KOPT-K1 (cell line): ENCODE measurements around the gene RAB28.
A peak's percentile ranks its signal among the peaks of the same experiment; 100 is the strongest.

Experiments
- H3K27ac ChIP-seq: fragments of 200-600 bp; sonication (generic); 2 replicates; pipeline ENCODE4 v1.5.1; 2016; ENCODE audit warnings: antibody characterized with exemption, mild to moderate bottlenecking, low read depth, low read length; ENCODE audit not compliant: poor library complexity, severe bottlenecking
- H3K36me3 ChIP-seq: fragments of 200-600 bp; sonication (generic); 2 replicates; pipeline ENCODE4 v1.5.1; 2017; ENCODE audit warnings: antibody characterized with exemption, mild to moderate bottlenecking, low read length, moderate library complexity; ENCODE audit not compliant: insufficient read depth
- H3K9me3 ChIP-seq: fragments of 200-600 bp; sonication (generic); 2 replicates; pipeline ENCODE4 v1.5.1; 2017; ENCODE audit warnings: antibody characterized with exemption, low read length, mild to moderate bottlenecking; ENCODE audit not compliant: insufficient read depth, poor library complexity, severe bottlenecking

The RAB28 gene

DNA sequence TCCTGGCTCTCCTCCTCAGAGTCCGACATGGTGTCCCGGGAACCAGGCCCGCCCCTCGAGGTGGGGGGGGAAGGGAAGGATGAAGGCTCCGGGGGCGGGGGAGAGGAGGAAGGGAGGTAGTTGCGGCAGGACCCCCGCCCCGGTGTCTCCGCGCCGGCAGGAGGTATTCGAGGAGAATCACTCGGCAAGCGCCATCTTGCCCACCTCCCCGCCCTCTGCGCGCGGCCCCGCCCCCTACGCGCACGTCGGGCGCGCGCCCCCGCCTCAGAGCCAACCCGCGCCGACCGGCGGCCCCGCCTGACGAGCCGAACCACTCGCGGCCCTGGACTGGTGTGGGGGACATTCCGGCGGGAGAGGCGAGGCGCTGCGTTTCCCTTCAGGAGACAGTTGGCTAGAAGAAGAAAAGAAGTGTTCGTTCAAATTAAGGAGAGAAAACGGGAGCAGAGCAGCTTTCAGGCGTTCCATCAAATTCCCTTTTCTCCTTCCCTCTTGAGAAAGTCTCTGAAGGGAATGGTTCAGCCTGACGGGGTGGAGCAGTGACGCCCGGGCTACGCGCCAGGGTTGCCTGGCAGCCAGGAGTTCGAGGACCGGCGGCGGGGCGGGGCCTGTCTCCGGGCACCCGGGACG lies at the start of gene RAB28:
TSS of gene RAB28 (minus strand) at position 219 of the 627 bp plus-strand sequence.
- Histone ChIP-seq H3K9me3 (no peaks in the 10 kb centered on the region), H3K36me3 (peaks cover under 1% of the 10 kb centered on the region; the same call in 1 of the 2 replicates), H3K27ac (peak within 1 kb of the TSS; percentile 97)

DNA sequence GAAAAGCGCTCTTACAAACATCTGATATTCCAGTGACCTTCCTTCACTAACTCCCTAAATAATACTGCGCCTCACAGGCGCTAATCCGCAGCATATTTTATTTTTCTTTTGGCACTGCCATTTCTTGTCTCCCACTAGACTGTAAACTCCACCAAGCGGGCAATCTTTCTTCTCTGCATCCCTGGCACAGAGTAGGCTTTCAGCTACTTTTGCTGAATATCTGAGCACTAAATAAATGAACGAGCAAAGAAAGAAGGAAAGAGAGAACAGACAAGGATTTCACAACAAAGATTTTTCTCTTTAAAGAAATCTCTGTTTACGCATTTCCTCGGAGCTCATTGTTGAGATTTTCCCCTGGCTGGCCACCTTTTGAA lies 47.5 kb upstream of the RAB28 start:
- Histone ChIP-seq H3K9me3 (peaks cover 63% of the 10 kb centered on the region), H3K36me3 (no peaks in the 10 kb centered on the region), H3K27ac (no peak overlapping the region)

DNA sequence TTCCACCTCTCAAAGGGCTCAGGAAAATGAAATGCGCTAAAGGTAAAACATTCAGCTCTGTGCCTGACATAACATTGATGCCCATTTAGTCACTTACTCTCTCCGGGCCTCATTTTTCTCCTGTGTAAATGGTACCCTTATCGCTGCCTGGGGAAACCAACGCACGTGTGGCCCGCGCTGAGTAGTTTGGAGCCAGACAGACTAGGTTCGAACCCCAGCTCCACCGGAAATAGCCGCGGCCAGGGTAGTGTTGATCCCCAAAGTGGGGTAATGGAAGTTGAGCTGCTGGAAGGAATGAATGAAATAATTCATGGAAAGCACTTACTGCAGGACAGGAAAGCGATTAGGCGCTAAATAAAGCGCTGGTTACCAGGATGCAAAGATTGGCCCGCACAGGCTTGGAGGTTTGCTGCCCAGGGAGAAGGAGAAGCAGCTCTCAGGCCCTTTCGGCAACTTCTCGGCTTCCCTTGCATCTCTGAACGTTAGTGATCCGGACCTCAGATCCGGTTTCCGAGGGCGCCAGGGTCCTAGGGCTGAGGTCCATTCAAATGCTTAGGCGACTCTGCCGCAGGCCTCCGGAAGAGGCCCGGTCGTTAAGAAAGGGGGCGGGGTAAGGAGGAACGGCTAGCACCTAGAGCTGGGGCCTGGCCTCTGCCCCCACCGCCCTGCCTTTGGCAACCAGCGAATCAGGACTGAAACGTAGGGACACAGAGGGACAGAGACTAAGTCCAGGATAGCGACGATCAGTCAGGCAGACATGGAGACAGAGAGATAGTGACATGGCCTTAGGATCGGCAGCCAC lies 46.9 kb upstream of the RAB28 start:
- no peaks in the 10 kb centered on the region for H3K36me3 ChIP-seq
- peaks cover 57% of the 10 kb centered on the region for H3K9me3 ChIP-seq
- H3K27ac ChIP-seq, result no peak overlapping the region

DNA sequence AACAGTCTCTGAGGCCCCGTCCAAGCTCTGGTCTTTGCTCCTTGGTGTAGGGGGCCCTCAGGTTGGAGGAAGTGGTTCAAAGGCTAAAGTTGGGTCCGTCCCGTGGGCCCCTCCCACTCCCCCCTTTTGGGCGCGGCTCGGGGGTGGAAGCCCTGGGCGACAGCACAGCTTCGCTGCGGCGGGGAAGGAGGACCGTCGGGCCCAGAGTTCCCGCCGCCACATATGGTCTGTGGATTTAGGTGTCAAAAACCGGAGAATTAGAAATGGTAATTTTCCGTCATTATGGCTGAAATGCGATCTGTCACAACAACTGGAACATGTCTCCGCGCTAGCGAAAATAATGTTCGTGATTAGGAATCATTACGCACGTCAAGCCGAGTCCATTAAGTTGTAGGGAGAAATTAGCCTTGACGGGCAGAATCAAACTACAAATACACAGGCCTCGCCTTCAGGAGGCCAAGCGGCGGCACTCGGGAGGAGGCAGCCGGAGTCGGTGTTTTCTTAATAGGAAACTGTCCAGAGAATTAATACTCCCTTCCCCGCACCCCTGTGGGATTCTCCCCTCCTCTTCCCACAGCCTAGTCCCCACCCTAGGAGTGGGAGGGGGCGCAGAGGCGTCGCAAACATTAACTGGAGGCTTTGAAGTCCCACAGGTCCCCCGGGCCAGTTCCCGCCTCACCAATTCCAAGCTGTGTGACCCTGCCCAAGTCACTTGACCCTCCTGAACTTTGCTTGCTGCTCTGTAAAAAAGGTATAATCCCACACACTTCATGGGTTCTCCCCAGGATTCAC lies 45.2 kb upstream of the RAB28 start:
- H3K36me3 ChIP-seq, result no peaks in the 10 kb centered on the region
- peaks cover 52% of the 10 kb centered on the region for H3K9me3 ChIP-seq
- H3K27ac ChIP-seq, result no peak overlapping the region

DNA sequence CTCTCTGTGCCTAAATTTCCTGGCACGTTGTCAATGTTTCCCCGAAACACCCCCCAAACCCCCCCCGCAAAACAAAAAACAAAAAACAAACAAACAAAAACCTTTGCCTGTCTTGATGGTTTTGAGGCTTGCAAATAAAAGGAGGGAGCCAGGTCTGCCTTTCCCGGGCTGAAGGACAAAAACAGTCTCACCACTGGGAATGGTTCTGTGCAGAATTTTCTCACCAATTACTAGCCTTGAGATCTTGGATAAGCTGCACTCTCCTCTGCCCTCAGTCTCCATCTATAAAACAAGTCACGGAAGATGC lies 44.6 kb upstream of the RAB28 start:
- Histone ChIP-seq H3K9me3 (peaks cover 52% of the 10 kb centered on the region), H3K27ac (no peak overlapping the region), H3K36me3 (no peaks in the 10 kb centered on the region)

DNA sequence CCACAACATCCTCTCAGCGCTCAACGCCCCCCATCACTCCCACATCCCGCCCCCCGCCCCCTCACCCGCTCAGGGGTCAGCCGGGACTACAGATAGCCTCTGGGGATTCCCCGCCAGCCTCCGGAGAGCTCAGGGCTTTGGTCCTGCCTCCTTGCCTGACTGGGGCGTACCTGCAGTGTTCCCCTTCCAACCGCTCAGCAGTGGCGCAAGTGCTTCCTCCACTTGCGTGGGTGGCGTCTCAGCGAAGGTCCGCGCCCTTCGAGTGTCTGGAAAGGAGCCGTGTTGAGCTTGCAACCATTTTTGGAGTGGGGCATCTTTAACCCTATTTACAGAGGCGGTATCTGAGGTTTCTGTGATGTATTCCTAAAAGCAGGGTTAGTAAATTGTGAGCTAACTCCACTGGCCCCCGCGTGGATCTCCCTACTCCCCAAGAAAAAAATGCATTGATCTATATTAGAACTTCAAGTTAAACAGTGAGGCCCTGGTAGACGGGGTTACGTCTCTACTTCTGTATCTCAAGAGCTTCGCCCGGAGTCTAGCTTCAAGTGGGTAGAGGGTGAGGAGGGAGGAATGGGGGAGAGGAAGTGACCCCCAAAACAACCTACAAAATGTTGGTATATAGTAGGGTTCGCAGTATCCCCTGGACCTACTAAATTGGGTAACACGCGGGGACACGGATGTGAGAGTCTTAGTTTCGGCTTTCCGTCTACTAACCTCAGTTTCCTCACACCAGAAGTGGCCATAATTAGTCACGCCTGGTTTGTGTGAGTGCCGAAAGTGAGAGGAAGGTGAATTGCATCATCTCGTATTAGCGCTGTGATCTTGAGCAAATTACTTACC lies 44.1 kb upstream of the RAB28 start:
- no peak overlapping the region for H3K27ac ChIP-seq
- H3K9me3 ChIP-seq, result peaks cover 54% of the 10 kb centered on the region
- H3K36me3 ChIP-seq, result no peaks in the 10 kb centered on the region

DNA sequence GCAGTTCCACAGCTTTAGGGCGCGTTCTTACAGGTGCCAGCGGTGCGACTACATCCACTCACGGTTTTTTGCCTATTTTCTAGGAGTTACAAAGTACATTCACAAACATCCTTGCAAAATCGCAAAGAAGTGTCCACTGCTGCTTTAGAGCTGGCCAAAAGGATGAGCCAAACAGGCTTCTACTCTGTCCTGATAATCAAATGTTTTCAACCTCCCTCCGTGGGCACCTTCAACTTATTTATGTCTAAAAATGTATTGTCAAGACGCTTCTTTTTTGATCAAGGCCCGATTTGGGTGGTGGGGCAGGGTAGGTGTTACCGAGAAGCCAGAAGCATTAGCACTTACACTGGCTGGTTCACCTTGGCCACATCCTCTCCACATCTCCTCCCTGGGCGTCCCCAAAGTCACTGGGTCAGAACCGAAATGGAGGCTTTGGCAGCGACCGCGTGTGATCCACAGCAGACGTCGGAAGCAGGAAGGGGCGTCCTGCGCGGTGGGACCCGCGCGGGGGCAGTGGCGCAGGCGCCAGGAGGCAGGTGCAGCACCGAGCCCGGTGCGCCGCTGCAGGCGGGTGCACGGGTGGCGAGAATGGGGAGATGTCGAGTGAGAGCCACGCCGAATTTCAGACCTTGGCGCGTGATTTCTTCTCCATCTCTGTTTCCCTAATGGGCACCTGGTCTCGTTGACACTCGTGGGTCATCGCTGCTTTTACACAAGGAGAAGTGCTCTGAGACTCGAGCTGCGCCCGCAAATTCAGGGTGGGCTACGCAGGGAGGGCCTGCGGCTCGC lies 43.2 kb upstream of the RAB28 start:
- Histone ChIP-seq H3K36me3 (no peaks in the 10 kb centered on the region), H3K27ac (no peak overlapping the region), H3K9me3 (peaks cover 62% of the 10 kb centered on the region)

DNA sequence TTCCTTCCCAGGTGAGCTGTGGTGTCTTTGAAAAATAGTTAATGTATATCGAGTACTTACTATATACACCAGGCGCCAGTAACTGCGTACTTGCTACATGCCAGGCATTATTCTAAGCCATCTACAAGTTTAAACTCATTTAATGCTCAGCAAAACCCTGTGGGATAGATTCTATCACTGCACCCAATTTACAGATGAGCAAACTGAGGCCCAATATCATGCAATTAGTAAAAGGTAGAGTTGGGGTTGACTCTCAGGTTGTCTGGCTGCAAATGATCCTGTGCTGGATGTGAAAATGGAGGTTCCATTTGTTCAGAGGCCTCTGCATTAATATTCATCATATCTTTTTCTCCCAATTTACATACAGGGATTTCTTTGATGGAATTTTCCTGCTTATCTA lies 42.5 kb upstream of the RAB28 start:
- H3K36me3 ChIP-seq, result no peaks in the 10 kb centered on the region
- H3K9me3 ChIP-seq, result peaks cover 63% of the 10 kb centered on the region
- H3K27ac ChIP-seq, result no peak overlapping the region

DNA sequence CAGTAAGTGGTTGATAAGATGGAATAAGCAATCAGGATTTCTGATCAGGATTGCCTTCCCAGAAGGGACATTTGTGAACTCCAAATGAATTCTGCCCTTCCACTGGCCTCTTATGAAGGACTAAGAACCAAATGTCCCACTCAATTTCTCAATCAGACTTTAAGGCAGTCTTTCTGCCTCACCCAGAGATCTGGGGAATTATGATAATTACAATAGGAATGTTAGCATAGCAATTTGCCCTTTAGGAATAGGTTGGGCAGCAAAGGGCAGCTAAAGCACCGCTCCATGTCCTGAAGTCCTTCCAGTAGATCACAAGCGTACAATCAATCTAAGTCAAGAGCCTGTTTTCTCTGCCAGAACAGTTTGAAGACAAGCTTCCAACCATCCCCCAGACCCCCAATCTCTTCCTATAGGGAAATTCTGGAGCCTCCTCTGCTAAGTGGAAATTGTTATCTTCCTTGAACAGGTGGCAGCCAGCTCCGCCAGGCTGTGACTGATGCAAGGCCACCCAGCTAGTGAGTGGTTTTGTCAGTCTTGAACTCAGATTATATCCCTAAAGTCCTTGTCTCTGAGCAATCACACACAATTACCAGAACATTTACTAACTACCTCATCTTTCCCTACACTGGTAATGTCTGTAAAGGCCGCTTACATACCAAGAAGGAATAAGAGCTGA lies 41.6 kb upstream of the RAB28 start:
- H3K9me3 ChIP-seq, result peaks cover 62% of the 10 kb centered on the region
- H3K36me3 ChIP-seq, result no peaks in the 10 kb centered on the region
- H3K27ac ChIP-seq, result no peak overlapping the region

DNA sequence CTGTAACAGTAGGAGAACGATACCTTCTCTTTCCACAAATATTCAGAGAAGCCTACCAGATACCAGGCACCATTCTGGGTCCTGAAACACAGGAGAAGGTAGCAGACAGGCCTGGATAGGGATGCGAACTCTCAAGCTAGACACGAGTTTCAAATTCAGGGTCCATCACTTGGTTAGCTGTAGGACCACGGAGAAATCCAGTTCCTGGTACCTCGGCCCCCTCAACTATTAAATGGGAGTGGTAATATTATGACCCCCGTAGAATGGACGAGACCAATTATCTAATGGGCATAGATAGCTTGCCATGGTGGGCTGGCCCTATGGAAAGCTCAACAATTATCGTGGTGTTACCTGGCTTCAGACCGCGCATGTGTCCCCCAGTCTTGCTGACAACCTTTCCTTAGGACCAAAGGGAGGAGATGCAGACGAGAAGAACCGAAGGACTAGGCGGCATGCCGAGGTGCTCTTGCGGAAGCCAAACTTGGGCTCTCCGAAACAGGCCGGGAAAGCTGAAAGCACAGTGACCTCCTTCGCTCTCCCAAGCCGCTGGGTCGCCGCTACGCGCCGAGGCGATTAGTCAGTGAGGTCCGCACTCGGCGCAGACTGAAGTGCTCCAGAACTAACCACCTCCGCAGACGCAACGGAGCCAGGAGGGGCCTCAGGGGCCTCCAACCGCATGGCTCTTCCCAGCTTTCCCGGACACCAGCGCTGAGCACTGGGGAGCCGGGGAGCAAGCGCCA lies 40.5 kb upstream of the RAB28 start:
- H3K36me3 ChIP-seq, result no peaks in the 10 kb centered on the region
- peaks cover 56% of the 10 kb centered on the region for H3K9me3 ChIP-seq
- H3K27ac ChIP-seq, result no peak overlapping the region

DNA sequence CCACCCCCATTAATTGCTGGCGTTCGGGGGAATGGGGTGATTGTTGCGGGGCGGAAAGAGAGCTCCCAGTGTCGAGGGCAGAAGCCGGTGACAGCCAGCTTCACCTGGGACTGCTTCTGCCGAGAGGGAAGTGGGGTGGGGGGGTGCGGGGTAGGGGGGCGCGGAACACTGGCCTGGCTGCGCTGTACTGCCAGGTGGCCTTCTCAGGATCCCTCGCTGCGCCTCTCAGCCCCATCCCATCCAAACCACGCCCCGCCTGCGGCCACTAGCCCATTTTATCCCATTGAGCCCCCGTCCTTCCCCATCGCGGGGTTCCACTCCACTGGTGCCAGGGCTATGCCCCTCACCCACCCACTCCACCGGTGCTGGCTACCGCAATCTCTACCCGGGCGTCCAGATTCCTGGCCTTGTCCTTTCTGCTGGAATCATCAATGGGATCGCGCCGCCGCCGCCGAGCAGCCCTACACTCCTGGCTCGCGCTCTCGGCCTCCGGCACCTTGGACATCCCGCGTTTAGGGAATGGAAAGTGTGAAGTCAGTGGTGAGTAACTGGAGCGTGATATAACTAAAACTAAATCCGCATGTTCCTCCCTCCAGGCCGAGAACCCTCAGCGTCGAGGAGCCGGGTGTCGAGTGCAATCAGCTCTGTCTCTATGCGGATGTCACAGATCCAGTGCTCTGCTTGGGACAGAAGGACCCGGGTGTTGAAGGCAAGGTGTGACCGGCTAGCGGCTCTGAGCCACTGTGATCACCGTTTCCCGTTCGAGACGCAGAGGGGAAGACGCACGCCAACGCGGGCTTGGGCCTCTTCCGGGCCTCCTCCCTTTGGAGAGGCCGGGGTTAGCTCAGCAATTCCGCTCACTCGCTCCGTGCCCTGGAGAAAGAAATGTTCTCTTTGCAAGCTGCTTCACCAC lies 39.7 kb upstream of the RAB28 start:
- Histone ChIP-seq H3K36me3 (no peaks in the 10 kb centered on the region), H3K27ac (no peak overlapping the region), H3K9me3 (peaks cover 48% of the 10 kb centered on the region)

DNA sequence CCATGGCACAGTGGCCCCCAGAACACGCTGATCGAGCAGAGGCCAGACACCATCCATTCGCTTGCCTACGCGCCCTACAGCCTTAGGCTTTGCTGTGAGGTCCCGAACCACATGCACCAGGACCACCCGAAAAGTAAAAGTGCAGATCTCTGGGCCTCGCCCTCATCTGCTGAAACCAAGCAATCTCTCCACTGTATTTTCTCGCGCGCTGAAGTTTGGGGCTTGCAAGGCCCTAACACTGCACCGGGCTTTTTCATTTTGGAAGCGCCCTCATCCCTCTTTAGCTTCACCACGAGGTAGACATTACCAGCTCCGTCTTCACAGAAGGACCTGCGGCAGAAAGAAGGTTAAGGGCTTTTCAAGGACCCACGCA lies 39.0 kb upstream of the RAB28 start:
- Histone ChIP-seq H3K36me3 (no peaks in the 10 kb centered on the region), H3K9me3 (peaks cover 40% of the 10 kb centered on the region), H3K27ac (no peak overlapping the region)
